Mucosa of stomach (tissue), 1 donor: ENCODE results near the gene PJVK.
"Not testable (repeated sequence)": the region's sequence is repeated elsewhere in the genome, so short reads cannot be mapped to it uniquely, and the experiment has no call there.

ENCODE experiments used
- H3K27me3 ChIP-seq: one replicate; pipeline ENCODE4 v1.7.0; 2013; ENCODE audit warnings: mild to moderate bottlenecking, low read length; ENCODE audit not compliant: control insufficient read depth, insufficient read depth
- H3K36me3 ChIP-seq: one replicate; pipeline ENCODE4 v1.7.0; 2013; ENCODE audit warnings: low read length; ENCODE audit not compliant: control insufficient read depth, insufficient read depth
- H3K4me1 ChIP-seq: one replicate; pipeline ENCODE4 v1.7.0; 2013; ENCODE audit warnings: mild to moderate bottlenecking, low read length; ENCODE audit not compliant: control insufficient read depth, insufficient read depth
- H3K4me3 ChIP-seq: one replicate; pipeline ENCODE4 v1.7.0; 2013; ENCODE audit warnings: low read length
- H3K9ac ChIP-seq: one replicate; pipeline ENCODE4 v1.7.0; 2013; ENCODE audit warnings: mild to moderate bottlenecking, low read length, moderate library complexity
- H3K9me3 ChIP-seq: one replicate; pipeline ENCODE4 v1.7.0; 2013; ENCODE audit warnings: mild to moderate bottlenecking, low read length, moderate library complexity; ENCODE audit not compliant: control insufficient read depth
- donor health status: Pancreatic carcinoma.

PJVK gene

GRCh38 chr2:178450774-178451525 is at the start of gene PJVK, which contains the start of gene PRKRA:
PJVK (plus strand) TSS chr2:178451378; CDS start chr2:178453410, 2,032 bp downstream.
PRKRA (minus strand) TSS chr2:178451175; CDS start chr2:178451030, 145 bp downstream.
- Histone ChIP-seq H3K4me3 (peak within 1 kb of the TSS; percentile 74), H3K9ac (peak within 1 kb of the TSS; percentile 89), H3K27me3 (no peaks in the 10 kb centered on the region), H3K36me3 (peaks cover 3% of the 10 kb centered on the region), H3K4me1 (peaks cover 12% of the 10 kb centered on the region), H3K9me3 (no peaks in the 10 kb centered on the region)

- Histone ChIP-seq H3K9ac (no peak overlapping the region), H3K9me3 (no peaks in the 10 kb centered on the region), H3K4me1 (no peaks in the 10 kb centered on the region), H3K27me3 (peaks cover 4% of the 10 kb centered on the region), H3K36me3 (no peaks in the 10 kb centered on the region), H3K4me3 (no peak overlapping the region)
These were observed 49.2 kb upstream of the PJVK start for GRCh38 chr2:178401994-178402437.

- H3K4me3 ChIP-seq: no peak overlapping the region
- H3K36me3 ChIP-seq: no peaks in the 10 kb centered on the region
- H3K9ac ChIP-seq: no peak overlapping the region
- H3K9me3 ChIP-seq: no peaks in the 10 kb centered on the region
- peaks cover 4% of the 10 kb centered on the region for H3K27me3 ChIP-seq
- no peaks in the 10 kb centered on the region for H3K4me1 ChIP-seq
These were observed 47.4 kb upstream of the PJVK start for GRCh38 chr2:178403671-178404306.

GRCh38 chr2:178404368-178404767 is 46.8 kb upstream of the PJVK start:
- Histone ChIP-seq H3K4me3 (no peak overlapping the region), H3K9ac (no peak overlapping the region), H3K36me3 (no peaks in the 10 kb centered on the region), H3K9me3 (no peaks in the 10 kb centered on the region), H3K4me1 (no peaks in the 10 kb centered on the region), H3K27me3 (peaks cover 4% of the 10 kb centered on the region)

GRCh38 chr2:178409261-178409660 is 41.9 kb upstream of the PJVK start:
- no peaks in the 10 kb centered on the region for H3K27me3 ChIP-seq
- H3K4me3 ChIP-seq: no peak overlapping the region
- no peak overlapping the region for H3K9ac ChIP-seq
- H3K36me3 ChIP-seq: no peaks in the 10 kb centered on the region
- no peaks in the 10 kb centered on the region for H3K9me3 ChIP-seq
- H3K4me1 ChIP-seq: no peaks in the 10 kb centered on the region

- Histone ChIP-seq H3K36me3 (no peaks in the 10 kb centered on the region), H3K9ac (no peak overlapping the region), H3K4me1 (no peaks in the 10 kb centered on the region), H3K4me3 (no peak overlapping the region), H3K9me3 (no peaks in the 10 kb centered on the region), H3K27me3 (no peaks in the 10 kb centered on the region)
These were observed 39.1 kb upstream of the PJVK start for GRCh38 chr2:178412047-178412446.

GRCh38 chr2:178412453-178412852 is 38.7 kb upstream of the PJVK start:
- not testable (repeated sequence) for H3K4me3 ChIP-seq, H3K36me3 ChIP-seq, H3K9me3 ChIP-seq, H3K9ac ChIP-seq, H3K4me1 ChIP-seq, H3K27me3 ChIP-seq

- Histone ChIP-seq H3K9ac (peak overlapping the region; percentile 63), H3K4me3 (peak overlapping the region; percentile 11), H3K4me1 (no peaks in the 10 kb centered on the region), H3K9me3 (no peaks in the 10 kb centered on the region), H3K27me3 (no peaks in the 10 kb centered on the region), H3K36me3 (no peaks in the 10 kb centered on the region)
These were observed 37.5 kb upstream of the PJVK start for GRCh38 chr2:178413472-178414265.

- H3K36me3 ChIP-seq: no peaks in the 10 kb centered on the region
- no peaks in the 10 kb centered on the region for H3K4me1 ChIP-seq
- no peaks in the 10 kb centered on the region for H3K27me3 ChIP-seq
- no peaks in the 10 kb centered on the region for H3K9me3 ChIP-seq
- peak overlapping the region; percentile 11 for H3K4me3 ChIP-seq
- peak overlapping the region; percentile 63 for H3K9ac ChIP-seq
These were observed 36.6 kb upstream of the PJVK start for GRCh38 chr2:178414266-178415247.

- Histone ChIP-seq H3K9ac (no peak overlapping the region), H3K4me3 (no peak overlapping the region)
These were observed 35.2 kb upstream of the PJVK start for GRCh38 chr2:178415979-178416378.

GRCh38 chr2:178417916-178418315 is 33.3 kb upstream of the PJVK start:
- H3K4me1 ChIP-seq: no peaks in the 10 kb centered on the region
- no peaks in the 10 kb centered on the region for H3K27me3 ChIP-seq
- H3K4me3 ChIP-seq: no peak overlapping the region
- no peaks in the 10 kb centered on the region for H3K36me3 ChIP-seq
- no peak overlapping the region for H3K9ac ChIP-seq
- H3K9me3 ChIP-seq: no peaks in the 10 kb centered on the region

More at GRCh38 chr2:178415979-178416378, 35.2 kb upstream of the PJVK start:
- Histone ChIP-seq H3K9me3 (no peaks in the 10 kb centered on the region), H3K36me3 (no peaks in the 10 kb centered on the region), H3K27me3 (no peaks in the 10 kb centered on the region), H3K4me1 (no peaks in the 10 kb centered on the region)
